EH (cell line): ENCODE data around the gene SLC8A3.
"Not testable (repeated sequence)": the region's sequence is repeated elsewhere in the genome, so short reads cannot be mapped to it uniquely, and the experiment has no call there.

Experiments
- DNase-seq: peaks from one replicate; pipeline ENCODE4 v3.0.0-alpha.2; 2015; ENCODE audit warnings: low read depth

The SLC8A3 gene

GRCh38 chr14:70188659-70189455, at the start of gene SLC8A3:
SLC8A3 (minus strand) TSS chr14:70188951; CDS start chr14:70168422, 20,529 bp downstream.
- DNase-seq = peak; percentile 70

GRCh38 chr14:70237710-70238109, 49.0 kb upstream of the SLC8A3 start:
- DNase-seq = no peak

- no peak for DNase-seq
Measured at GRCh38 chr14:70234066-70234950, 45.6 kb upstream of the SLC8A3 start.

GRCh38 chr14:70231756-70232544, 43.2 kb upstream of the SLC8A3 start:
- DNase-seq = not testable (repeated sequence)

GRCh38 chr14:70229877-70230640, 41.3 kb upstream of the SLC8A3 start:
- DNase-seq = not testable (repeated sequence)

- no peak for DNase-seq
Measured at GRCh38 chr14:70213721-70214282, 25.1 kb upstream of the SLC8A3 start.

GRCh38 chr14:70212752-70213151, 24.0 kb upstream of the SLC8A3 start:
- no peak for DNase-seq

GRCh38 chr14:70208380-70208779, 19.6 kb upstream of the SLC8A3 start:
- no peak for DNase-seq

- DNase-seq = no peak
Measured at GRCh38 chr14:70203686-70204085, 14.9 kb upstream of the SLC8A3 start.

GRCh38 chr14:70201994-70202393, 13.2 kb upstream of the SLC8A3 start:
- no peak for DNase-seq

- no peak for DNase-seq
Measured at GRCh38 chr14:70193396-70193795, 4.6 kb upstream of the SLC8A3 start.

- no peak for DNase-seq
Measured at GRCh38 chr14:70192915-70193314, 4.2 kb upstream of the SLC8A3 start.

GRCh38 chr14:70190156-70190555, 1.4 kb upstream of the SLC8A3 start:
- DNase-seq = no peak

- no peak for DNase-seq
Measured at GRCh38 chr14:70189456-70190077, 816 bp upstream of the SLC8A3 start.

- peak; percentile 13 for DNase-seq
Measured at GRCh38 chr14:70188322-70188658, 461 bp downstream of the SLC8A3 start.

GRCh38 chr14:70186900-70187451, 1.8 kb downstream of the SLC8A3 start:
- peak; percentile 46 for DNase-seq

GRCh38 chr14:70183991-70184390, 4.8 kb downstream of the SLC8A3 start:
- no peak for DNase-seq

GRCh38 chr14:70181276-70181675, 7.5 kb downstream of the SLC8A3 start:
- DNase-seq = no peak

GRCh38 chr14:70180718-70181117, 8.0 kb downstream of the SLC8A3 start:
- DNase-seq = no peak

- DNase-seq = no peak
Measured at GRCh38 chr14:70177081-70177800, 11.5 kb downstream of the SLC8A3 start.
